Right kidney (tissue), 1 donor: Measurements from ENCODE around the gene RPGRIP1.
A peak's percentile ranks its signal among the peaks of the same experiment; 100 is the strongest.
"Not testable (repeated sequence)": the region's sequence is repeated elsewhere in the genome, so short reads cannot be mapped to it uniquely, and the experiment has no call there.

ENCODE experiments used
- DNase-seq: peaks from one replicate; pipeline ENCODE4 v3.0.0-alpha.2; 2016

RPGRIP1 gene

DNA sequence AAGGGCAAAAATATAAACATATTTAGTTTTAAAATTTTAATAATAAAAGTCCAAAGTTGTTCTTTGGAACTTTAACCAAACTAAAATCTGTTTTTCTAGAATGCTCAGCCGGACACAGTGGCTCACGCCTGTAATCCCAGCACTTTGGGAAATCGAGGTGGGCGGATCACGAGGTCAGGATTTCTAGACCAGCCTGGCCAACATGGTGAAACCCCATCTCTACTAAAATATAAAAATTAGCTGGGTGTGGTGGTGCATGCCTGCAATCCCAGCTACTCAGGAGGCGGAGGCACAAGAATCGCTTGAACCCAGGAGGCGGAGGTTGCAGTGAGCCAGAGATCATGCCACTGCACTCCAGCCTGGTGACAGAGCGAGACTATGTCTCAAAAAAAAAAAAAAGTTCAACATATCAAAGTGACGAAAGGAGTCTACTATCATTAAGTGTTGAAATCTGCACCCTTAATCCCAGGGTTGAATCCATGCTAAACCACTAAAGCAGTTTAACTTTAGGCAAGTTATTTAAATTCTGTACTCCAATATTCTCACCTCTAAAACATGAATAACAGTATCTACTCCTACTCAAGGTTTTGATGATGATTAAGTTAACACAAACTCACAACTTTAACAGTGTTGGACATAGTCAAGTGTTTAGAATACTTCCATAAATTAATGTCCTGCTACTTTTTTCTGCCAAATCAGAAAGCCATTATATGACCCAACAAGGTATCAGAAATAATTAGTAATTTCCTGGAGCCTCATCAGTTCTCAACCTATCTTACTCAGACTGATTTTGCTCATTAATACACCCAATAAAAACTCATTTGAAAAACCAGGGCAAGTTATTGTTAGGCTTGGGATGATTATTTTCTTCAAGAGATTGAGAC lies 21.6 kb upstream of the RPGRIP1 start:
- no peak for DNase-seq

DNA sequence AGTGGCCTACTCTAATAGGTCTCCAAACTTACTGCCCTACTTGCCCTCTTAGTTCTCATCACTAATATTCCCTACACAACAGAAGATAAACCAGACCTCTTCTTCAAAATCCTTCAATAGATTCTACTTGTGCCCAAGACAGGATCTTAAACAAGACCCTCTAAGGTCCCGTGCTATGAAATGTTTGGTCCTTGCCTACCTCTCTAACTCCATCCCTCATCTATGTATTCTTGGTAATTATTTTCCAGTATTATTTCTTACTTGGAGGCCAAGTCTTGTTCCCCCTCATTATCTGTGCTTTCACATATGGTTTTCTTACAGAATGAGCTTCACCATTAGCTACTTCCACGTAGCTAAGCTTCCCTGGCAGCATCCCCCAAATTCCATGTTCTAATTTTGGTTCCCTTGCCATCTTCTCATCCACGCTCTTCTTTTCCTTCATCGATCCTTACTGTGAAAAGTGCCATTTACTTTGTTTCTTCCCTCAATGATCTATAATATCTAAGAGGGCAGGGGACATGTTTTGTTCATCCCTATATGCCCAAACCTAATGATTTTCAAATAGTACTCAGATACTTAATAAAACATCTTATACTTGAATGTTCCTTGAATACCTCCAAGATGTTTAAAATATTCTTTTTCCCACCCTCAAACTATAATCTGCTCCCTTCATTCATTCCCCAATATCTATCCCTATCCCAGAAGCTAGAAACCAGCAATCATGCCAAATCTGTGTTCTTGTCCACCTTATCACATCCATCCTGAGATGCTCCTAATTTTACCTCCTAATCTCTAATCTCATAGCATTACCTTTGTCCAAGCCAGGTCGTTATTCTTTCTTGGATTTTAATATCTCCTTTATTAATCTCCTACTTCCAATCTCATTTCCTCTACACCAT lies 20.7 kb upstream of the RPGRIP1 start:
- no peak for DNase-seq

DNA sequence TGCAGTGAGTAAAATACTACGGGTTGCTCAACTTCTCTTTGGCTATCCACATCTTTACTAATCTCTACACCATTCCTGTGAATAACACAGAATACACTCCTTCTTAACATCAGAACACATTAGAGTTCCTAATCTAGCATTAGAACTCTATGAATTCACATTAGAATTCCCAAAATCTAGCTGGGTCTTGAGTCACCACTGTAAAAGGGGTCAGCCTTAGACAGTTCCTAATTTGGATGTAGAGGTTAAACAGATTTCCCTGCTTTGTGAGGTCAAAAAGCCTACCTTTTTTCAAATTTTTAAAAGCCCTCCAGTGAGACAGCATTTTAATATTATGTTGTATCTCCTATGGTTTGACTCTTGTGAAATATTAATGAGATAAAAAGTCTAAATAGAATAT lies 18.1 kb upstream of the RPGRIP1 start:
- no peak for DNase-seq

DNA sequence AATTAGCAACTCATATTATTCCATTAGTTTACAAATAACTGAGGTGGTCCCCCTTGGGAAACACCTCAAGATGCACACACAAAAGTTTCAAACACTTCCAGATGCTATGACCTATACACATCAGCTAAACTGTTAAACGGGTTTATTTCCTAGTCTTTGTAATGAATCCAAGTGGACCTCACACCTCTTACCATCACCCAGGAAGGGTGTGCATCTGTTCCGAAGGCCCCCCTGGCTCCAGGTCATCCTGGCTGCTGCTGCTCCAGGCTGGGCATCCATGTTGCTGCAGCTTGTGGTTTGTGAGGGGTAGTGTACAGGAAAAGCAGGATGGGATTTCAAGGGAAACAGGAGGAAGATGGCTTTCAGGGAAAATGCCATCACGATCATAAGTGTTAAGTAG lies 17.5 kb upstream of the RPGRIP1 start:
- no peak for DNase-seq

DNA sequence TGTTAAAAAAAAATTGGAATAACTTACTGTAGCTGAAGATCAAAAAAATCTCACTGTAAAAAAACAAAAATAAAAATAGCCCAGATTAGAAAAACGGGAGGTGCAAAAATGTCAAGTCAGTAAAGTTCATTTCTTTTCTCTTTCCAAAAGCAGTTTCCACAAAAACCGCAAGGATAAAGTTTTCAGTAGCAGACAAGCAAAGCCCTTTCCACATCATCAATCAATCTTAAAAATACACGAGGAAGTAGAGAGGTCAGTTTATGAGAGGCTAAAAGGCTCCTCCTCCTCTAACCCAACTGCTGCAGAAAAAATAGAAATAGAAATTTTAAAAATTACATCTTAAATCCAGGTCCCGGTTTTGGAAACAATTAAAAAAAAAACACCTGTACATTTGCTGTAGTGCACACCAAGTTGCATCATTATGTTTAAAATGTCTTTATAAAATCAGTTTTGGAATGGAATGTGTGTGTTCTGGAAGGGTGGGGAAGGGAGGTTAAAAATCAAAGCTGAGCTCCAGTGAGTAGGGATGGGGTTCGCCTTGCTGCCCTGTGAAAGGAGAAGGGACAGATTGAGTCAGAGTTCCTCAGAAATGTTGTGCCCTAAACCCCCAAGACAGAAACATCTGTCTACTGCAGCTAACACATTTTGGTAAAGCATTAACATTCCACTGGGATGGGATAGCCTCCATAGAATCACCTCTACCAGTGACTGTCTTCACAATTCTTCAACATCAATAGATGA lies 16.4 kb upstream of the RPGRIP1 start:
- no peak for DNase-seq

DNA sequence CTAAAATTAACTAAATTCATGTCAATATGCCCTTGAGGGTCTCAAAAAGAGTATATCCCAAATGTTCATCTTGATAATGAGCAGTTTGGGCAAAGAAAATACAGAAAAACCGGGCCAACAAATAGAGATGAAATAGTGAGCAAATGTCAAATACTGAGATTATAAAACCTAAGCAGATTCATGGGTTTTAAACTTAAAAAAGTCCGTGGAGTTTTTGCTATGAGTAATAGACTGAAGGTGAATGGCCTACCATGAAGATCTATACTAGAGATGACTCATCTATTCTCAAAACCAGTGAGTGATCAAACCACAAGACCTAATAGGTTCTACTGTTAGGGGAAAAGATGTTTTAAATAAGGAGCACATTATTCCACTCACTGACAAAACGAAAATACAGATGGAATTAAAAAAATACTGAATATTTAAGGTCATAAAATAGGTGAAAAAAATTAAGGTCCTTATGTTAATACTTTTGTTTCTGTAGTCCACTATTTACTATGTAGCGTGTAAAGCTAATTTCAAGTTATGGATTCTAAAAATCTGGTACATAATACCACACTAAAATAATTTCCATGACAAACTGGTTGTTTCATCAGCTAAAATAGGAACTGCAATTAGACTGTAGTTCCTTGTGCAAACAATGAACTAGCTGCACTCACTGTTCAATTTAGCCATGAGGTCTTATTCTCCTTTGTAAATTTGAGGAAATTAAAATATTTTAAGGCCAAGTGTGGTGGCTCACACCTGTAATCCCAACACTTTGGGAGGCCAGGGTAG lies 15.7 kb upstream of the RPGRIP1 start:
- no peak for DNase-seq

DNA sequence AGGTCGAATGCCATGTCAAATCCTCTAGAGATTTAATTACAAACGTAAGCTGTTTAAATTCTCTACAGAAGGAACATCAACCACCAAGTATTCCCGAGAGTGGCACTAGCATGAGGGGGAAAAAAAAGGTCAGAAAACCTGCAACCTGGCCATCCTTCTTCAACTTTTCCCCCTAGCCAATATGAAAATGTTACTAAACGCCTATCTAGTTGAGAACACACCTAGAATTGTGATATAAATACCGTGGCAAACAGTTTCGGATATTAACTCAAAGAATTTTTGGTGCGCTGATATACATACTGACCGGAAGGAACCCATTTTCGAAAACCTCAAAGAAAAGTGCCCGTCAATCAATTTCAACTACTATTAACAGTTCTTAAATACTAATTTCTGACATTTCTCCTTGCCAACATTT lies 12.4 kb upstream of the RPGRIP1 start:
- no peak for DNase-seq

DNA sequence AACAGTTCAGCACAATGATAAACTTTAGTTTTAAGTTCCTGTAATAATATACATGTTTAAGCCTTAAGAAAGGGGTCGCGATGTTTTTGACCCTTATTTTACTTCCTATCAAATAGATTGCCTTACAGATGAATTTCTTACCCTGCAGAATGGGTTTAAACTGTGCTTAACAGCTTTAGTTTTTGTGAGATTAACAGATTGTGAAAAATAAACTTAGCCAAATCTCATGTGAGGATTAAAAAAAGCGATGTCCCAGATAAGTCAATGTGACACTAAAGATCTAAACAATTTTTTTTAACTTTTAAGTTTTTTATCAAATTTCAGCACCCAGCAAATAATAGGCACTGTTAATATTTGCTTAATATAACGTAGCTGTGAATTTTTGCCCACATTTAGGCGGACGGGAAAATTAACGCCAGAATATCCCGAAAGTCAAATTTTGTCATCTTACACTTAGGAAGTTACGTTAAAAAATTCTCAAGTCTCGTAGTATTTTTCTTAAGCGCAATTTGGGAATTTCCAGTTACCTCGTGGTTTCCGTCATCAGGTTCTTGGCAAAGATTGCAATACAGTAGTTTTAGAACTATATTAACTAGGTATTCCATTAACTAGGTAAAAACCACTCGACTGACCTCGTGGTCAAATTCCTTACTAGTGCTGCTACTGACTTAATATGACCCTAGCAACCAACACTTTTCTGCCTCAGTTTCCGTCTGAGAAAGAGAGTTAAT lies 11.8 kb upstream of the RPGRIP1 start:
- DNase-seq: no peak

DNA sequence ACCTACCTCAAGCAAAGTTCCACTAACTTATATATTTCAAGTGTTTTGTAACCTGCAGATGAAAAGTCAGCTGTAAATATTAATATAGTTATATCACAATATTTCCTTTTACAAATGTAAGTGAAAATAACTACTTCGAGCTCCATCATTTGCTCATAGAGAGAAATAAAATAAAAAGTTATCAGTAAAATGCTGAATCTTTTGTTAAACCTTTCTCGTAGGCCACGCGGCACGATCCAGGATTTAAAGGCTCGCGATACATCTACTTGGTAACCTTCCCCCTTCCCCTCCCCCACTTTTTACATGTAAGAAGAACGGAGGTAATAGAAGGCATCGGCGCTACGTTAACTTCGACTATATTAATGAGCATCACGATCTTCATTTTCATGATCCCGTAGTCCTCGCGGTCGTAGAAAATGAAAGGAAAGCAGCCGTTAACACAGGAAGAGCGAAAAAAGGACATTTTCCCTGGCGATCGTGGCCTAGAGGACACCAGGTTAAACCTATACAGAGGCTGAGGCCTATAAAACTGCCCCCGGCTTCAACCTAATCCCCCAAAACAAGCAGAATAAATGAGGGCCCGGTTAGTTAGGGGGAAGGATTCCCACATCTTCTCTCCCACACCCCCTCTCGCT lies 11.1 kb upstream of the RPGRIP1 start:
- DNase-seq: no peak

DNA sequence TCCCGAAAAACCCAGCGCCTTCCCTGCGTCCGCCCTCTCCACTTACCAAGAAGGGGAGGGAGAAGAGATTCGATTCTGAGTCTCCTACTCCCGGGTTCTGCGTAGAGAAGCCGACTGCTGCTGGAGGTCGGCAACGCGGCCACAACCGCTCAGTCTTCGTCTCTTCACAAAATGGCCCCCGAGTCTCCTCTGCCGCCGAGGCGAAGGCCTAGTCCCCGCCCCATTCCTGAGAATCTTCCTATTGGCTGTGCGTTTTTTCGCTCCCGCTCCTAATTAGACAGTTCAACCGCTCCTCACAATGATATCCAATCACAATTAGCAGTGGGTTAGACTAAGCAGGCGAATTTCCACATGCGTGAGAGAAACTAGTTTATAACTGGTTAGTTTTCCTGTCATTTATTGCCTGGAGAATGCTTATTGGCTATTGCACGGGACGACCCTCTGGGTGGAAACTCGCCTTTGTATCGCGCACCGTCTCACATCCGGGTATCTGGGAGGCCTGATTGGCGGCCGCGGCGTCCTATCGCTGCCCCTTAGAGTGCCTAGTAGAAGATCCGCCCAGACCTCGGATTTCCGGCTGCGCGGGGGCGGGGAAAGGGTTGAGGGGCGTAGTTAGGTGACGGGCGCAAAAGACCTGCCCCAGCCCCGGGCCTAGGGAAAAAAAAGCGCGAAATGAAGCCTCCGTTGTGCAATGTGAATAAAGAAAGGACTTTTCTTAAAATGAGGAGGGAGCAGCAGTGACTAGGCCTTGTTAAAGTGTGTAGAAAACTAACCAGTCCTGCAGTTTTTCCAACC lies 10.4 kb upstream of the RPGRIP1 start, which contains the start of gene HNRNPC:
Gene HNRNPC (minus strand): TSS at position 191 of the 795 bp plus-strand sequence. CDS start 35,249 bp downstream, outside the sequence.
- DNase-seq: peak; percentile 95

DNA sequence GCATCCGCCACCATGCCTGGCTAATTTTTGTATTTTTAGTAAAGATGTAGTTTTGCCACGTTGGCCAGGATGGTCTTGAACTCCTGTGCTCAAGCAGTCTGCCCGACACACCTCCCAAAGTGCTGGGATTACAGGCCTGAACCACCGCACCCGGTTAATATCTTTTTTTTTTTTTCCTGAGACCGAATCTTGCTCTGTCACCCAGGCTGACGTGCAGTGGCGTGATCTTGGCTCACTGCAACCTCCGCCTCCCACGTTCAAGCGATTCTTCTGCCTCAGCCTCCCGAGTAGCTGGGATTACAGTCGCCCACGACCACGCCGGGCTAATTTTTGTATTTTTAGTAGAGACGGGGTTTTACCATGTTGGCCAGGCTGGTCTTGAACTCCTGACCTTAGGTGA lies 7.2 kb upstream of the RPGRIP1 start:
- not testable (repeated sequence) for DNase-seq

DNA sequence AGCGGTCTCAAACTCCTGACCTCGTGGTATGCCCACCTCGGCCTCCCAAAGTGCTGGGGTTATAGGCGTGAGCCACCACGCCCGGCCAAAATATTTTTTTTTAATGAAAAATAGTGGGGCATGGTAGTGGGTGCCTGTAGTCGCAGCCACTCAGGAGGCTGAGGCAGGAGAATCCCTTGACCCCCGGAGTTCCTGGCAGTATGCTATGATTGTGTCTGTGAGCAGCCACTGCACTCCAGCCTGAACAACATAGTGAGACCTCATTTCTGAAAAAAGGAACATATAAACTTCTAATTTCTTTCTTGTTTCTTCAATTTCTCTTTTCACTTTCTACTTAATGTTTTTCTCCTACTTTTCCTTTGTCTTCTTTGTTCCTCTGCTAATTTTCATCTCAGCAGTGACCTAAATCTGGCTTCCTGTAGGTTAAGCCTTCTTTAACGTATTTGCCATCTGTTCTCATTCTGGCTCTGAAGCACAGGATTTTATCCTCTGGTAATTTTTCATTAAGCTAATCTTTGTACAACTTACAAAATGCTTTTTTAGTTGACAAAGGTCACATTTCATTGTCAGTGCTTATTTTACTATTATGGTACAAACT lies 4.5 kb upstream of the RPGRIP1 start:
- DNase-seq: no peak

DNA sequence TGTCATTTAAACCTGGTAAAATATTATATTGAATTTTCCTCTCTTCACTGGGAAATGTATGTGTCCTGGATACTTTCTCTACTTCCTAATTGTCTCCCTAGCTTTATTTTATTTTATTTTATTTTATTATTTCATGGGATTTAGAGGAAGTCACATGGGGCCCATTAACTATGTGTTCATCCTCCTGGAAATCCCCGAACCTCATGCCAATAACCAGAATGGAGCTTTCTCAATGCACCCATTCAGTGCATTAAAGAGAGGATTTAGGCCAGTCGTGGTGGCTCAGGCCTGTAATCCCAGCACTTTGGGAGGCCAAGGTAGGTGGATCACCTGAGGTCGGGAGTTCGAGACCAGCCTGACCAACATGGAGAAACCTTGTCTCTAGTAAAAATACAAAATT lies 1.3 kb upstream of the RPGRIP1 start:
- DNase-seq: no peak

DNA sequence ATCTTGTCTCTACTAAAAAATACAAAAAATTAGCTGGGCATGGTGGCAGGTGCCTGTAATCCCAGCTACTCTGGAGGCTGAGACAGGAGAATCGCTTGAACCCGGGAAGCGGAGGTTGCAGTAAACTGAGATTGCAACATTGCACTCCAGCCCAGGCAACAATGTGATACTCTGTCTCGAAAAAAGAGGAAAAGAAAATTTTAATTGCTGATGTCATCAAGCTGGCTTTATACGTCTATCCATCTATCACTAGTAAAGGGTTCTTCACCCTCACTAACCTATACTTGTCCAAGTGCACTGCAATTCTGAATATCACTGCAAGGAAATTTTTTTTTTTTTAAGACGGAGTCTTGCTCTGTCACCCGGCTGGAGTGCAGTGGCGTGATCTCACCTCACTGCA lies 2.0 kb downstream of the RPGRIP1 start:
- DNase-seq: not testable (repeated sequence)

DNA sequence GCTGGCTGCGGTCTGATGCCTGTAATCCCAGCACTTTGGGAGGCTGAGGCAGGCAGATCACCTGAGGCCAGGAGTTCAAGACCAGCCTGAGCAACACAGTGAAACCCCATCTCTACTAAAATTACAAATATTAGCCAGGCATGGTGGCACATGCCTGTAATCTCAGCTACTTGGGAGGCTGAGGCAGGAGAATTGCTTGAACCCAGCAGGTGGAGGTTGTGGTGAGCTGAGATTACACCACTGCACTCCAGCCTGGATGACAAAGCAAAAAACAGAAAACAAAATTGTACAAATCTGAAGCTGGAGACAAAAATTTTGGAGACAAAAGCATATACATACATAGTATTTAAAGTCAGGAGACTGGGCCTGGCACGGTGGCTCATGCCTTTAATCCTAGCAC lies 6.6 kb downstream of the RPGRIP1 start:
- DNase-seq: not testable (repeated sequence)

DNA sequence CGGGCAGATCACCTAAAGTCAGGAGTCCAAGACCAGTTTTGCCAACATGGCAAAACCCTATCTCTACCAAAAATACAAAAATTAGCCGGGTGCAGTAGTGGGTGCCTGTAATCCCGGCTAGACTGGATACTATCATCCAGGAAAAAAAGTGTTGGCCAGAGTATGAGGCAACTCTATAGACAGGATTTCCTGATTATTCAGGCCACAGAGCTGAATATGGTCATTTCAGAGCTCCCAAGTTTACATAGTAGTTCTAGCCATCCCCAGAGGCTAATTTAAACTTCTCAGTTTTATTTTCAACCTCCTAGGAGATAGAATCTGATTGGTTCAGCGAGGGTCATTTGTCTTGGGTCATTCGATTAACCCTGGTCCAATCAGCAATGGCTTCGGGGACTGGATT lies 7.3 kb downstream of the RPGRIP1 start:
- no peak for DNase-seq

DNA sequence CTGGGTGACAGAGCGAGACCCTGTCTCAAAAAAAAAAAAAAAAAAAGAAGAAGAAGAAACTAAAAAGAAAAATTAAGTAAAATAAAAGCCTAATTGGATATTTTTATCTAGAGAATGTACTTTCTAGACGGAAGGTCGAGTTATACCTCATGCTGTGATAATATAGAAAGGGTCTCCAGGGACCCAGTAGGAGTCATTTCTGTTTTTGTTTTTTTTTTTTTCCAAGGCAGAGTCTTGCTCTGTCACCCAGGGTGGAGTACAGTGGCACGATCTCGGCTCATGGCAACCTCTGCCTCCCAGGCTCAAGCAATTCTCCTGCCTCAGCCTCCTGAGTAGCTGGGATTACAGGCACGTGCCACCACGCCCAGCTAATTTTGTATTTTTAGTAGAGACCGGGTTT lies 14.1 kb downstream of the RPGRIP1 start:
- DNase-seq: not testable (repeated sequence)

DNA sequence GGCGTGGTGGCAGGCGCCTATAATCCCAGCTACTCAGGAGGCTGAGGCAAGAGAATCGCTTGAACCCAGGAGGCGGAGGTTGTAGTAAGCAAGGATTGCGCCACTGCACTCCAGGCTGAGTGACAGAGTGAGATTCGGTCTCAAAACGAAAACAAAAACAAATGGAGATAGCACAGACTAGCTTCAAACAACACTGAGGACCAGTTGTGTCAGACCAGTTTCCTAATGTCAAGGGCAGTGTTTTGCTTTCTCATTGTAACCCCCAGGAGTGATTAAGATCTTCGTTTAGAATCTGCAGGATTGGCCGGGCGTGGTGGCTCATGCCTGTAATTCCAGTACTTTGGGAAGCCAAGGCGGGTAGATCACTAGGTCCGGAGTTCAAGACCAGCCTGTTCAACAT lies 18.5 kb downstream of the RPGRIP1 start:
- no peak for DNase-seq

DNA sequence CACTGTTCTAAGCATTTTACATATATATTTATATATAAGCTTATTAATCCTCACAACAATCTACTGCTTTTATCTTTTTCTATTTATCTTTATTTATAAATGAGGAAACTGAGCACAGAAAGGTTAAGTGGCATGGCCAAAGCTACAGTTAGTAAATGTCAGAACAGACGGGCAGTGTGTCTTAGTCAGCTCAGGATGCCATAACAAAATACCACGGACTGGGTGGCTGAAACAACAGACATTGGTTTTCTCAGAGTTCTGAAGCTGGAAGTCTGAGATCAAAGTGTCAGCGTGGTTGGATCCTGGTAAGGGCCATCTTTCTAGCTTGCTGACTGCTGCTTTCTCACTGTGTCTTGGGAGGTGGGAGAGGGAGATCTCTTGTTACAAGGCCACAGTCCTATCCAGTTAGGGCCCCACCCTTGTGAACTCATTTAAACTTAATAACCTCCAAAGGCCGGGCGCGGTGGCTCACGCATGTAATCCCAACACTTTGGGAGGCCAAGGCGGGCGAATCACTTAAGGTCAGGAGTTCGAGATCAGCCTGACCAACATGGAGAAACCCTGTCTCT lies 19.8 kb downstream of the RPGRIP1 start:
- no peak for DNase-seq
